GM19463 (cell line): Measurements from ENCODE around the gene PLPP7.

Experiments
- ATAC-seq: cut with Tn5 transposase; IDR thresholded peaks from one replicate; pipeline ENCODE4 v1.9.1; 2021; ENCODE audit warnings: mild to moderate bottlenecking, moderate library complexity; ENCODE audit not compliant: unreplicated experiment

Gene PLPP7

DNA sequence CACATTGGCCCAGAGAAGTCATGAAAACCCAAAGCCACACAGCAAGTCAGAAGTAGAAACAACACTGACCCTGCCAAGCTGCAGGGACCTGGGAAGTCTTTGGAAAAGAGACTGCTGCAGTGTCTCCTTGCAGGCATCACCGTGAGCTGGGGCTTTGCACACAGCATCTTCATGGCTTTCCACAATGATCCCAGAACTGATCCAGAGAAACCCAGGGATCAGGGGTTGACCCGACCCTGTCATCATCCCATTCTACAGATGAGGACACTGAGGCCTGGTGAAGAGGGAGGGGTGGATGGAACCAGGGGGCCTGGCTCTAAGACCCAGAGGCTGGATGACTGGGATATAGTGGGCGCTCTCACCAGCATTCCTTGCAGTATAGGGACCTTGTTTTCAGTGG, 8.9 kb upstream of the PLPP7 start:
- no peak for ATAC-seq

DNA sequence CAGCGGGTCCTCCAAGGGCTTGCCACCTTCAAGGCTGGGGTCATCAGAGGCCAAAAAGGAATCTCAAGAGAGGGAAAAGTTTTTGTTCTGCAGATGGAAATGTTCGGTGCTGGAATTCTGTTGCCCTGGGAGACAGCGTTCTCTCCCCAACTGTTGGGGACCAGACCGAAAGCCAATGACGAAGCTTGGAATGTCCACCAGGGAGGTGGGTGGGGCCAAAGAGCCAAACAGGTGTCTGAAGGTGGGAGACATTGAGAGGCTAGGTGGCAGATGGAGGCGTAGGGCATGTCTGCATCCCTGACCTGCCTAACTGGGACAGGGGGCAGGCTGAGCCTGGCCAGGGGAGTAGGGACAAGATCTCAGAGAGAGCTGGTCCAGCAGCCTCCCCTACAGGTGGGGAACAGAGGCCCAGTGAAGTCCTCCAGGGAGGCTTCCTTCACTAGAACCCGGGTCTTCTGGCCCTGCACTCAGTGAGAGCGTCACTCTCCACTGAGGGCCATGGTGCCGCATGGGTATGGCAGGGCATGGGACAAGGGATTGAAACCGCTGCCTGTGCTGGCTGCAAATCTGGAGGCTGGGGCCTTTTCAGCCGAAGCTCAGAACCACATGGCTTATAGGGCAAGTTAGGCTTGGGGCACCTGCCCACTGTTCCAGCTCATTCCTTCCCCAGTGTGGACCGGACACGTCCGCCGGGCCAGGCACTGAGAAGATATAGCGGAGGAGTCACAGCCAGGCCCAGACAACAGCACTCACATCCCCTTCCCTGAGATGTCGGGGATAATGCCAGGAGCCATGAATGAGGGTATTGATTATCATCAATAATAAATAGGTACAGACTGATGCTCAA, 8.2 kb upstream of the PLPP7 start:
- ATAC-seq: no peak

DNA sequence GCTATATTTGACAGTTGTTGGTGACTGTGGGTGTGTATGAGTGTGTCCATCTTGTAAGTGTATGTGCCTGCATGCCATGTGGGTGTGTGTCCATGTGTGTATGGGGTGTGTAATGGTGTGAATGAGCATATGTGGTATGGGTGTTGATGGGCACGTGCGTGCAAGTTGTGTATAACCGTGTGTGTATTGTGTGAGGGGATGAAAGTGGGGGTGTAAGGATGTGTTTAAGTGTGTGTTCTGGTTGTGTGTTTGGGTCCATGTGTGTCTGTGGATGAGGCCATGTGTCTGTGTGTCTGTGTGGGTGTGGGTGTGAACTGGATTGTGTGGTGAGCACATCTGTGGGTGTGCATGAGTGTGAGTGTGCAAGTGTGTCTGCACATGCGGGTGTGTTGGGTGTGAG, 7.3 kb upstream of the PLPP7 start:
- ATAC-seq: no peak

DNA sequence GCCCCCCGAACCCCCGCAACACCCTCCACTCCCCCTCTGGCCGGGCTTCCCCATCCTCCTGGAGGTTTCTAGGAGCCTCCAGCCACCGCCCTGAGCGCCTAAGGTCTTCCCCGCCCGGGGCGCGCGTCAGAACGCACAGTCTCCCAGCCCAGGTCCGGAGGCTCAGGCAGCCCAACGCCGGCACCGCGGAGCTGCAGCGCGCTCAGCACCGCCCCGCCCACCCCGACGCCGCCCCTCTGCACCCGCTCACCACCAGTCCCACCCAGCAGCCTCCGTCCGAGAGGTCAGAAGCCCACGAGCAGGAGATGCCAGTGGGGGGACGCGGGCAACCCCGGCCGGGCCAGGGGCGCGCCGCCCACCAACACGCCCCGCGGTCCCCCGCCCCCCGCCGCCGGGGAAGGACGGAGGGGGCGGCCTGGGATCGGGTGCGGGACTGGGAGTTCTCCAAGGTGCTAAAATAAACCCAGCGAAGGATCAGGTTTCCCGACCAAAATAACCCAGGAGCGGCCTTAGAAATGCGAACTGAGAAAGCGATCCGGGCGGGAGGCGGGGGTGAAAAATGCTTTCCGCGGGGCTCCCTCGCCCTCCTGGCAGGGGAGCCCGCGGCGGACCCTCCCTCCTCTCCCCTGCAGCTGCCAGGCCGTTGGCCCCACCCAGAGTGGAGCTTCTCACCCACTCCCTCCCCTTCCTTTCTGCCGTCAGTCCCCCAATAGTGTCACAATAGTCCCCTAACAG, 6.7 kb upstream of the PLPP7 start:
- no peak for ATAC-seq

DNA sequence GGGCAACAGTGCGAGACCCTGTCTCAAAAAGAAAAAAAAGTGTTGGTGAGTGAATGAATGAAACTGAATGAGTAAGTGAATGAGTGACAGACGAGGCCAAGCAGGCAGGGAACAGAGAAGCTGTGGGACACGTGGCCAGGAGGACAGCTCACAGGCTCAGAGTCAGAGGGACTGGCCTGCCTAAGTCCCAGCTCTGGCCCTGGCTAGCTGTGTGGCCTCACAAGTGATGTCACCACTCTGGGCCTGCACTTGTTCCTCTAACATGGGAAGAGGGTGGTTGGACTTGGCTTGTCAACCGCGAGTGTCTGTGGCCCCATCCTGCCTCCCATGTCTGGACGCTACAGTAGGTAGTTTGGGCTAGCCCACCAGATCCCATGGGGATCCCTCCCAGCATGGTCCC, 4.7 kb upstream of the PLPP7 start:
- no peak for ATAC-seq

DNA sequence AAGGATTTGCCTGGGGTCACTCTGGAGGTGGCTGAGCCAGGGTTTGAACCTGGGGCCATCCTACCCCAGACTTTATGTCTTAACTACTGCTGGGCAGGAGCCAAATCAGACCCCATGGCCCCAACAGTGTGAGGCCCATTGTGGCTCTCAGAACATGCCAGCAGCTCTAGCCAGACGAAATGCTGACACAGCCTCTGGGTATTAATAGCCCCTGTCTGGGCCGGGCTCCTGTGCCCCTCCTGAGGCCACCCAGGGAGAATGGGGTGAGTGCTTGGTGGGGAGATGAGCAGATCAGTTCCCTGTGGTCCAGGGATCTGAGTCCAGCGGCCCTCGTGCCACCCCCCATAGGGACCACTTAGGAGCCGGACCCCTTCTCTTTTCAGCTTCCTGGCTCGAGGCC, 2.2 kb upstream of the PLPP7 start:
- no peak for ATAC-seq

DNA sequence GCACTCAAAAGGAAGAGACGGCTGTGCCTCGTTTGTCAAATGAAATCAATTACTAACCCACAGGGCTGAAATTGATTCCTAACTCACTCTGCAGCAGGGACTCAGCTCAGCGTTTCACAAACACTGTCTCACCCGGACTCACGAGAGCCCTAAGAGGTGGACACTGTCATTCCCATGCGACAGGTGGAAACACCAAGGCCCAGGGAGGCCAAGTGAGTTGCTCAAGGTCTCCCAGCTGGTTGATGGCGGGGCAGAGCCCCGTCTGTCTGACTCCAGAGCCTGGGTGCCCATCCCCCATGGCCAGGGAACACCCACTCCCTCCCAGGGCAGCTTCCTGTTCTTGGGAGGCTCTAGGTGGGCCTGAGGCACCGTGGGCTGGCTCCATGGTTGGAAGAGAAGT, 1.3 kb upstream of the PLPP7 start:
- no peak for ATAC-seq

DNA sequence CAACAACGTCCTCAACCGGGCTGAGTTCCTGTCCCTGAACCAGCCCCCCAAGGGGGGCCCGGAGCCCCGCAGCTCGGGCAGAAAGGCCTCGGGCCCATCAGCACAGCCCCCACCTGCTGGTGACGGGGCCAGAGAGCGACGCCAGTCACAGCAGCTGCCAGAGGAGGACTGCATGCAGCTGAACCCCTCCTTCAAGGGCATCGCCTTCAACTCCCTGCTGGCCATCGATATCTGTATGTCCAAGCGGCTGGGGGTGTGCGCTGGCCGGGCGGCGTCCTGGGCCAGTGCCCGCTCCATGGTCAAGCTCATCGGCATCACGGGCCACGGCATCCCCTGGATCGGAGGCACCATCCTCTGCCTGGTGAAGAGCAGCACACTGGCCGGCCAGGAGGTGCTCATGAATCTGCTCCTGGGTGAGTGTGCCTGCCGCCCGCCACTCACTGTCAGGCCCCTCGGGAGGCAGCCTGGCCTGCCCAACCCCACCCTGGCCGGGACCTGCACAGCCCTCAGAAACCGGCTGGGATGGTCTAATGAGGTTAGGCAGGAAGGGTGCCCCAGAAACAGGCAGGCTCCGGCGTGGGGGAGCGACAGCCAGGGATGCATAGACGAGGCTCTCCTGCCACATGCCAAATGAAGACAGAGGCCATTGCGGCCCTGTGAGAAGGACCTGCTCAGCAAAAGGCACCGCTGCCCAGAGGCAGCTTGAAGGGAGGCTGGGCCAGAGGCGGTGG, 678 bp downstream of the PLPP7 start:
- ATAC-seq: no peak

DNA sequence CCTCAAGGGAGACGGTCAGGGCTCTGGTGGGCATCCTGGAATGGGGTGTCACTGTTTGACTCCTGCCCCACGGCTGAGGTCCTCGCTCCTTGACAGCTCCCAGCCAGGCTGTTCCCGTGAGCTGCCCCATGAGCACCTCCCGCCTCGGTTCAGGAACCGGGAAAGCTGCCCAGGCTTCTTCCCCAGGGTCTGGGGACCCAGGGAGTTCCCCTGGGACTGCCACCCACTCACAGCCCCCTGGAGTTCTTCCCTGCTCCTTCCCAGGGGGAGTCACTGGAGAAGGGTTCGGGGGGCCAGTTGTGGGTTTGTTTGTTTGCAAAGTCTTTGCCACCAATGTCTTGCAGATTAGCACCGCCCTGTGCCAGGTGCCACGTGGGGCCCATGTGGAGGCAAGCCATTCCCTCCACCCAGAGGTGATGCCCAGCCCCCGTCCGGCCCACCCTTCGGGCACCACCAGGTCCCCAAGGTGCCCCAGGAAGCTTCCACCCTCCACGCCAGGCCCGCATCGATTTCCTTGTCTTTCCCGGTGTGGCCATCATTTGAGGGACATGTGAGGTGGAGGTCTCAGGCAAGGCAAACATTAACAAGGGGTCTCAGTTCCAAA, 1.3 kb downstream of the PLPP7 start:
- ATAC-seq: no peak

DNA sequence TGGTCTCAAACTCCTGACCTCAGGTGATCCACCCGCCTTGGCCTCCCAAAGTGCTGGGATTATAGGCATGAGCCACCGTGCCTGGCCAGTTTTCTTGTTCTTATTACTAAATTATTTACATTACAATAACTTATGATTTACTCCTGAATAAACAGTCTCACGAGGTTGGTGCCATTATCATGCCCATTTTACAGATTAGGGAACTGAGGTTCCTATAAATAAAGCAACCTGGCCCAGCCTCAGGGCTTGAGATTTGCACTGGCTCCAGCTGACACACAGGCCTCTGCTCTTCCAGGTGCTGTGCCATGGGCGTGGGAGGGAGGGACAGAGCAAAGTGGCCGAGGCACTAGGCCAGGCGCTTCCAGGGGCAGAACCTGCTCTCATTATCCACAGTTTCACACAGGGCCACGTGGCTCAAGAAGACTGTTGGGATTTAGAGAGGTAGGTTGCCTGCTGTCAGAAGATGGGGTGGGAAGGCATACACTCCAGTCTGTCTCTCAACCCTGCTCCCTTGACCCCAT, 2.3 kb downstream of the PLPP7 start:
- ATAC-seq: no peak

DNA sequence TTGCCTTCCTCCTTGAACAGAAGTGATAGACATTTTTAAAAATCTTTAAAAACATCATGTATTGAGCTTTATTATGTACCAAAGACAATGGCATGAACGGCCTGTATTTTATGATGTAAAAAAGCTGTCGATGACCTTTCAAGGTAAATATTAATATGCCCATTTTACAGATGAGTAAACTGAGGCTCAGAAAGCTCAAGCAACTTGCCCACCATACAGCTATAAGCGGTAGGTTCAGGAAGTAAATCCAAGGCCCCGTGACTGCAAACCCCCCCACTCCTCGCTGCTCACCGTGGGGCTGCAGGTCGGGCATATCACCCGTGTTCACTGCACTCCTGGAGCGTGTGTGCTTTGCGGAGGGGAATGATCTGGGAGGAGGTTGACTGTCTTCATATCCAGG, 3.4 kb downstream of the PLPP7 start:
- ATAC-seq: no peak

DNA sequence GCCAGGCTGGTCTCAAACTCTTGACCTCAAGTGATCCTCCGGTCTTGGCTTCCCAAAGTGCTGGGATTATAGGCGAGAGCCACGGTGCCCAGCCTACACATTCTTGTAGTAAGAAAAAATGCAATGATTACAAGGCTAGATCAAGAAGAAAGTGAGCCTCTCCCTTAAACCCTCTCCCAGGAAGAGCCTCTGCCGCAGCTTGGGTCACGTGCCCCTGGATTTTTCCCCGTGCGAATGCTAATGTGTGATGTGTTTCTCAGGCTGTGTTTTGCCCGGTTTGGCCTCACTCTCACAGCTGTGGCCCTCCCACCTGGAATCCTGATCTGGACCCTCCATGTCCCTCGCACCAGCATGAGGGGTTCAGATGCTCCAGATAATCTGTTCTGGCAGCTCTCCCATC, 6.9 kb downstream of the PLPP7 start:
- no peak for ATAC-seq

DNA sequence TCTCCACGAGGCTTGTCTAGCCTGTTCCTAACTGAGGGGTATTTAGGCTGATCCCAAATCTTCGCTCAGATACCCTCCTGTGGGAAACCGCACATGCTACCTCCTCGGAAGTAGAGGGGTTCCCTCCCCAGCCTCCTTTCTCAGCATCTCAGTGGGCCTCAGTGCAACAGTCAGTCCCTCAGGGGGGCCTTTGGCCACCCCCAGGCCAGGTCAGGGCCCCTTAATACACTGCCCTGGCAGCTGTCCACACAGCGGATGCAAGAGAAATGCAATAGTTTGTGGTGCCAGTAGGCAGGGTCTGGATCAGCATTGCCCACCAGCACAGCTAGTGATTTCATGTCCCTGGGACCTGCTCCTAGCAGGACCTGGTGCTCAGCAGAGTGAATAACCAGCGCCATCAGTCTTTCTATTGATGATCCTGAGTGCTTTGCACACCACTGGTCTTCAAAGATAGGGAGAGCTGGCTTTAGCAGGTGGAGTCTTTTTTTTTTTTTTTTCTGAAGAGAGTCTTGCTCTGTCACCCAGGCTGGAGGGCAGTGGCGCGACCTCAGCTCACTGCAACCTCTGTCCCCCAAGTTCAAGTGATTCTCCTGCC, 7.5 kb downstream of the PLPP7 start:
- no peak for ATAC-seq

DNA sequence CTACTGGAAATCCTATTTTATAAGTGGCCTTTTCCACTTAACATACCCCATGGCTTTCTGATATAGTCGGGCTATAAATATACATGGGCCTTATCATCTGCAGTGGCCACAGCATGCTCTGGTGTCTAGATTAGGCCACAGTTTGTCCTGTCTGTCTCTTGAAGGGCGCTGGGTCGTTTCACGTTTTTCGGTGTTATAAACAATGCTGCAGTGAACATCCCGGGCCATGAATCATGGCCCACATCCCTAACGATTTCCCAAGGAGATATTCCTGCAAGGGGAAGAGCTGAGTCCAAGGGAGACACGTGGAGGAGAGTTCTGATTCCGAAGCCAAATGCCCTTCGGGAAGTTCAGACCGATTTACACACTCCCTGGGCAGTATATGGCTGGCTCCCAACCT, 8.4 kb downstream of the PLPP7 start:
- ATAC-seq: no peak

DNA sequence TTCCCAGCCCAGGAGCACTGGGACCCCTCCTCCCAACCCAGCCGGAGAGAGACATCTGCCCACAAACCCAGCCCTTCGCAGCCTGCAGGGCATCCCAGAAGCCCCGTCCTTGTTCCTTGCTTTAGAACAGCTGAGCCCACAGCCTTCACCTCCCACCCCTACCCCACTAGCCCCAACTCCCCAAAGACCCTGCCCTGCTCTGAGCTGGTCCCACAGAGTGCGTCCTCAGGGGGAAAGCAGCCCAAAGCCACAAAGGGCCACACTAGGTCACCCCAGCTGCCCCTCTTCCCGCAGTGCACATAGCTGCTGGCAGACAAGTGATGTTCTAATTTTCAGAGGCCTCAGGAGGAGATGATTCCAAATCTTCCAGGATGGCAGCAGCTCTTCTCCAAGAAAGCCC, 8.8 kb downstream of the PLPP7 start:
- no peak for ATAC-seq

DNA sequence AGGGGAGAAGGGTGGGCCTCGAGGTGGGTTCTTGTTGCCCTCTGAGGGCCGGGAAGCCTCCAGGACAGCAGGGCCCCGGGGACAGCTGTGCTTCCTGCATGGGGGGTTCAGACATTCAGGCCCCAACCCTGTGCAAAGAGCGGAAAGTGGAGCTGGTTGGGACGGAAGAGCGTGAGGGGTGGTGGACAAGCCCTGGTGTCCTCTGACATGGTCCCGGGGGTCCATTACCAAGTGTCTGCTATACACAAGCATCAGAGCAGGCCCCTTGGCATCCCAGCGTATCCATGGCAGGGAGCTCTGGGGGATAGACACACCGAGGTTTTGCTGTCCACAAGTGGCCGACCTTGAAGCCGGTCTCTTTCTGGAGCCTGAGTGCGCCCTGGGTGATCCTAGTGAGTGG, 9.3 kb downstream of the PLPP7 start:
- ATAC-seq: no peak

DNA sequence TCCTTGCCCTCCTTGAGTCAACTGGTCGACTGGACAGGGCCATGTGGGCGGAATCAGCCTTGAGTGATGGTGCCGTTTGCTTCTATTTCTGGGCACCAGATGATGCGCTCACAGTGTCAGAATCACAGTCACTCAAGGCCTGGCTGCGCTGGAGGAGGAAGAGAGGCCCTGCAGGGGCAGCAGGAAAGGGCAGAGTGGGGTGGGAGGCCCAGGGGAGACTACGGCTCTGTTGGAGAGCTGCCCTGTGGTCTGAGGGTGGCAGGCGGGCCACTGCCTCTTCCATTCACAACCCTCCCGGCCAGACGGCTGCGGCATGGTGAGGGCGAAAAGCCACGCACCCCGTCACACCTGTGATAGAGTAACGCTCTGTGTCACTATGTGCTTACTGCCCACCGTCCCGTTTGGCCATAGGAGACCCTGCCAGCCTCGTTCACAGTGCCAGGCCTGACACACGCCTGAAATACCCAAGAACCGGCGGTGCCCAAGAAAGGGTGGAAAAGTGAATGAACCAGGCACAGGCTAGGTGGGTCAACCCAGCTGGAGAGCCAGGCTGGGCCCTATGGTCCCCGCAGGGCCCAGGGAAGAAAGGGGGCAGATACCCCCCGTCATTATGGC, 9.9 kb downstream of the PLPP7 start:
- ATAC-seq: no peak

DNA sequence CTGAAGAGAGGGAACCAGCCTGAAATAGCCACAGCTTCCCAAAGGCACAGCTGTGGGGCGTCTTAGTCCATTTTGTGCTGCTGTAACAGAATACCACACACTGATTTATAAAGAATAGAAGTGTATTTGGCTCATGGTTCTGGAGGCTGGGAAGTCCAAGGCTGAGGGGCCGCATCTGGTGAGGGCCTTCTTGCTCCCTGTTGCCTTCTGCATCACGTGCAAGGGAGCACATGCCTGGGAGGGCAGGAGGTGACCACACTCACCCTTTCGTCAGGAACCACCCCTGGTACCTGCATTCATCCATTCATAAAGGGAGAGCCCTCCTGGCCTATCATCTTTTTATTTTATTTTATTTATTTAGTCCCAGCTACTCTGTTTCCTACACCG, 10.4 kb downstream of the PLPP7 start:
- ATAC-seq: no peak

DNA sequence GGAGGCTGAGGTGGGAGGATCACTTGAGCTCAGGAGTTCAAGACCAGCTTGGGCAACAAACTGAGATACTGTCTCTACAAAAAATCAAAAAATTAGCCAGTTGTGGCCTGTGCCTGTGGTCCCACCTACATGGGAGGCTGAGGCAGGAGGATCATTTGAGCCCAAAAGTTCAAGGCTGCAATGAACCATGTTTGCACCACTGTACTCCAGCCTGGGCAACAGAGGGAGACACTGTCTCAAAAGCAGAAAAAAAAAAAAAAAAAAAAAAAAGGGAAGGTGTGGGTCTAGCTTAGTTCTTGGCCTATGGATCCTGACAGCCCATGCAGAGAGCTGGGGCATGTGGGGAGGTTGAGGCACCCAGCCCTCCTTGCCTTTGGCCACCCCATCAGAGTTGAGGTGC, 10.9 kb downstream of the PLPP7 start:
- no peak for ATAC-seq
